ENCODE measurements around the gene ORAI3. TPM values are rescaled to one million over a fixed set of nuclear protein-coding genes. Genes with fewer than 3 reads are reported as not detected.

Gene ORAI3
- polyA plus RNA-seq, 1 donor from 2014 or later: 7.3 TPM

DNA sequence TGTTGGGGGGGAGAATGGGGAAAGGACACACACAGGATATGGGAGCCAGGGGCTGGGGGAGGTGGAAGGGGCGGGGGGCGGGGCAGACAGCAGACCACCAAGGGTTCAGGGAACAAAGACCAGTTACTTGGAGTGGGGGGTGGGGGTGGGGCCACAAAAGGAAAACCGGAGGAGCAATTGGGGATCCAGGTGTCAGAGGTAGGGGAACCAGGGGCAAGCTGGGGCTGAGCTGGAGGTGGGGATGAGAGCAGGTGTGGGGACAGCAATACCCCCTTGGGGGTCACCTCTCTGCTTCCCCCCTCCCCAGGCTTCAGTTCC is 1.4 kb upstream of the ORAI3 start:
- Histone ChIP-seq H3K9me2 (ENCODE audit: insufficient read depth, low read length) (no peaks in the 10 kb centered on the region), H3K9me3 (ENCODE audit: low read length) (no peaks in the 10 kb centered on the region), H3K4me2 (ENCODE audit: low read length) (peak overlapping the region; percentile 37), H2AFZ (ENCODE audit: low read depth, low read length) (no peak overlapping the region), H4K20me1 (ENCODE audit: insufficient read depth) (no peaks in the 10 kb centered on the region), H3K9ac (ENCODE audit: low read length) (peak overlapping the region; percentile 88), H3F3A (ENCODE audit: insufficient read depth, low read length, poor library complexity, severe bottlenecking) (no peaks in the 10 kb centered on the region), H3K4me3 (ENCODE audit: low read length) (peak overlapping the region; percentile 86), H3K79me2 (replicated peaks; ENCODE audit: insufficient read depth, low read length) (peaks cover 10% of the 10 kb centered on the region), H3K27ac (ENCODE audit: low read length) (peak overlapping the region; percentile 92), H3K27me3 (ENCODE audit: insufficient read depth, low read depth, low read length) (no peaks in the 10 kb centered on the region), H3K36me3 (ENCODE audit: insufficient read depth, low read length) (peaks cover 6% of the 10 kb centered on the region)
- no peak for TF ChIP-seq RAD21 (conservative IDR thresholded peaks at IDR 0.05)
- no peak for TF ChIP-seq SMC3 (conservative IDR thresholded peaks at IDR 0.05; ENCODE audit: poor library complexity)
- TF ChIP-seq, protein P1, sequence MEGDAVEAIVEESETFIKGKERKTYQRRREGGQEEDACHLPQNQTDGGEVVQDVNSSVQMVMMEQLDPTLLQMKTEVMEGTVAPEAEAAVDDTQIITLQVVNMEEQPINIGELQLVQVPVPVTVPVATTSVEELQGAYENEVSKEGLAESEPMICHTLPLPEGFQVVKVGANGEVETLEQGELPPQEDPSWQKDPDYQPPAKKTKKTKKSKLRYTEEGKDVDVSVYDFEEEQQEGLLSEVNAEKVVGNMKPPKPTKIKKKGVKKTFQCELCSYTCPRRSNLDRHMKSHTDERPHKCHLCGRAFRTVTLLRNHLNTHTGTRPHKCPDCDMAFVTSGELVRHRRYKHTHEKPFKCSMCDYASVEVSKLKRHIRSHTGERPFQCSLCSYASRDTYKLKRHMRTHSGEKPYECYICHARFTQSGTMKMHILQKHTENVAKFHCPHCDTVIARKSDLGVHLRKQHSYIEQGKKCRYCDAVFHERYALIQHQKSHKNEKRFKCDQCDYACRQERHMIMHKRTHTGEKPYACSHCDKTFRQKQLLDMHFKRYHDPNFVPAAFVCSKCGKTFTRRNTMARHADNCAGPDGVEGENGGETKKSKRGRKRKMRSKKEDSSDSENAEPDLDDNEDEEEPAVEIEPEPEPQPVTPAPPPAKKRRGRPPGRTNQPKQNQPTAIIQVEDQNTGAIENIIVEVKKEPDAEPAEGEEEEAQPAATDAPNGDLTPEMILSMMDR (IDR thresholded peaks at IDR 0.05; ENCODE audit: poor library complexity, severe bottlenecking): no peak
- no peak for TF ChIP-seq MXI1 (conservative IDR thresholded peaks at IDR 0.05; ENCODE audit: poor library complexity, severe bottlenecking)
- no peak for TF ChIP-seq EZH2 (IDR thresholded peaks at IDR 0.05; ENCODE audit: borderline replicate concordance, insufficient read depth, low read length, poor library complexity, severe bottlenecking)
- TF ChIP-seq, protein P2, sequence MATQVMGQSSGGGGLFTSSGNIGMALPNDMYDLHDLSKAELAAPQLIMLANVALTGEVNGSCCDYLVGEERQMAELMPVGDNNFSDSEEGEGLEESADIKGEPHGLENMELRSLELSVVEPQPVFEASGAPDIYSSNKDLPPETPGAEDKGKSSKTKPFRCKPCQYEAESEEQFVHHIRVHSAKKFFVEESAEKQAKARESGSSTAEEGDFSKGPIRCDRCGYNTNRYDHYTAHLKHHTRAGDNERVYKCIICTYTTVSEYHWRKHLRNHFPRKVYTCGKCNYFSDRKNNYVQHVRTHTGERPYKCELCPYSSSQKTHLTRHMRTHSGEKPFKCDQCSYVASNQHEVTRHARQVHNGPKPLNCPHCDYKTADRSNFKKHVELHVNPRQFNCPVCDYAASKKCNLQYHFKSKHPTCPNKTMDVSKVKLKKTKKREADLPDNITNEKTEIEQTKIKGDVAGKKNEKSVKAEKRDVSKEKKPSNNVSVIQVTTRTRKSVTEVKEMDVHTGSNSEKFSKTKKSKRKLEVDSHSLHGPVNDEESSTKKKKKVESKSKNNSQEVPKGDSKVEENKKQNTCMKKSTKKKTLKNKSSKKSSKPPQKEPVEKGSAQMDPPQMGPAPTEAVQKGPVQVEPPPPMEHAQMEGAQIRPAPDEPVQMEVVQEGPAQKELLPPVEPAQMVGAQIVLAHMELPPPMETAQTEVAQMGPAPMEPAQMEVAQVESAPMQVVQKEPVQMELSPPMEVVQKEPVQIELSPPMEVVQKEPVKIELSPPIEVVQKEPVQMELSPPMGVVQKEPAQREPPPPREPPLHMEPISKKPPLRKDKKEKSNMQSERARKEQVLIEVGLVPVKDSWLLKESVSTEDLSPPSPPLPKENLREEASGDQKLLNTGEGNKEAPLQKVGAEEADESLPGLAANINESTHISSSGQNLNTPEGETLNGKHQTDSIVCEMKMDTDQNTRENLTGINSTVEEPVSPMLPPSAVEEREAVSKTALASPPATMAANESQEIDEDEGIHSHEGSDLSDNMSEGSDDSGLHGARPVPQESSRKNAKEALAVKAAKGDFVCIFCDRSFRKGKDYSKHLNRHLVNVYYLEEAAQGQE (IDR thresholded peaks at IDR 0.05; ENCODE audit: borderline replicate concordance): no peak
- TF ChIP-seq TAF1 (IDR thresholded peaks at IDR 0.05; ENCODE audit: low read depth): no peak
- no peak for TF ChIP-seq POLR2AphosphoS5 (IDR thresholded peaks at IDR 0.05)
- TF ChIP-seq EP300 (conservative IDR thresholded peaks at IDR 0.05; ENCODE audit: poor library complexity, severe bottlenecking): no peak

DNA sequence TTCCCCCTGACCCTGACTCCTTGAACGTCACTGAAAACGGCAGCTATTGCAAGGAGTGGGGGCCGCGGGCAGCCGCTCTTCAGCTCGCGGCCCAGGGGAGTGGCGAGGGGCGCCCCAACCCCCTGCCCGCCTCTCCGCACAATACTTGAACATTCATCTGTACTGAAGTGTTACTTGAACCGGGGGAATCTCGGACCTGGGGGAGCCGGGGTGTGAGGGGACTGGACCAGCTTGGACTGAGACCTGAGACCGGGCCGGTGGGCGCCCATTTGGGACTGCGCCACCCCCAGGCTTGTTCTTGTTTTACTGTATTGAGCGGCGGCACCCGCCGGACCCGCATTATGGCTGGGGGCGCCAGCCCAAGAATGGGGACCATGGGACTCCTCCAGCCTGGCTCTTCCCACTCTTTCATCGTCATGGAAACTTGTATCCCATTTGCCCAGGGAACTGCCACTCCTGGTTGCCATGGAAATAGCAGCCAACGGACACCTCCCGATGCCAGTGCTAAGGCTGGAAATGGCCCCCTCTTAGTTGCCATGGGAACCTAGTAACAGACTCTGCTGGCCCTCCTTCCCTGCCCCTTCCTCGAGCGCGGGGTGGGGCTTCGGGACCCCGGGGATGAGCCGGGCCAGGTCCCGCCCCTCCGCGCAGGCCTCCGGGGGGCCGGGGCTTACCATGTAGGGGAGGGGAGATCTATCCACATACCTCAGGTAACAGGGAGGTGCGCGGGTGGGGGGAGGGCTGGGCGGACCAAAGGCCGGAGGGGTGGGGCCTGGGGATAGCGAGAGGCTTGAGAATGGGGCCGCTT is 805 bp upstream of the ORAI3 start:
- TF ChIP-seq, protein P1 (IDR thresholded peaks at IDR 0.05; ENCODE audit: poor library complexity, severe bottlenecking): peak; percentile 54
- no peak for TF ChIP-seq TAF1 (IDR thresholded peaks at IDR 0.05; ENCODE audit: low read depth)
- no peak for TF ChIP-seq RAD21 (conservative IDR thresholded peaks at IDR 0.05)
- TF ChIP-seq MXI1 (conservative IDR thresholded peaks at IDR 0.05; ENCODE audit: poor library complexity, severe bottlenecking): peak; percentile 90
- peak; percentile 50 for TF ChIP-seq EP300 (conservative IDR thresholded peaks at IDR 0.05; ENCODE audit: poor library complexity, severe bottlenecking)
- TF ChIP-seq, protein P2 (IDR thresholded peaks at IDR 0.05; ENCODE audit: borderline replicate concordance): peak; percentile 57
- peak; percentile 61 for TF ChIP-seq POLR2AphosphoS5 (IDR thresholded peaks at IDR 0.05)
- peak; percentile 50 for TF ChIP-seq SMC3 (conservative IDR thresholded peaks at IDR 0.05; ENCODE audit: poor library complexity)
- TF ChIP-seq EZH2 (IDR thresholded peaks at IDR 0.05; ENCODE audit: borderline replicate concordance, insufficient read depth, low read length, poor library complexity, severe bottlenecking): no peak
- Histone ChIP-seq H3K9me2 (ENCODE audit: insufficient read depth, low read length) (no peaks in the 10 kb centered on the region), H3K27me3 (ENCODE audit: insufficient read depth, low read depth, low read length) (no peaks in the 10 kb centered on the region), H3K36me3 (ENCODE audit: insufficient read depth, low read length) (peaks cover 6% of the 10 kb centered on the region), H4K20me1 (ENCODE audit: insufficient read depth) (no peaks in the 10 kb centered on the region), H3K27ac (ENCODE audit: low read length) (peak overlapping the region; percentile 92), H3K4me2 (ENCODE audit: low read length) (peak overlapping the region; percentile 90), H3K79me2 (replicated peaks; ENCODE audit: insufficient read depth, low read length) (peaks cover 10% of the 10 kb centered on the region), H3K9ac (ENCODE audit: low read length) (peak overlapping the region; percentile 88), H3F3A (ENCODE audit: insufficient read depth, low read length, poor library complexity, severe bottlenecking) (no peaks in the 10 kb centered on the region), H2AFZ (ENCODE audit: low read depth, low read length) (no peak overlapping the region), H3K4me3 (ENCODE audit: low read length) (peak overlapping the region; percentile 86), H3K9me3 (ENCODE audit: low read length) (no peaks in the 10 kb centered on the region)
